DOHH2 (cell line): Measurements from ENCODE around the gene ACIN1.

ENCODE experiments used
- H3F3A ChIP-seq: fragments of 200-600 bp; sonication (generic), shearing (Covaris generic); 2 replicates; pipeline ENCODE4 v1.6.0; 2016; ENCODE audit warnings: antibody characterized with exemption, mild to moderate bottlenecking; ENCODE audit not compliant: control insufficient read depth, insufficient read depth
- H3K27ac ChIP-seq: fragments of 200-600 bp; sonication (generic); 2 replicates; pipeline ENCODE4 v1.5.1; 2014; ENCODE audit warnings: low read depth, mild to moderate bottlenecking, low read length, moderate library complexity
- H3K27me3 ChIP-seq: fragments of 200-600 bp; sonication (generic); 2 replicates; pipeline ENCODE4 v1.6.1; 2014; ENCODE audit warnings: mild to moderate bottlenecking, low read length, mixed read lengths; ENCODE audit not compliant: control insufficient read depth
- H3K36me3 ChIP-seq: fragments of 200-600 bp; sonication (generic); 2 replicates; pipeline ENCODE4 v1.6.1; 2014; ENCODE audit warnings: mild to moderate bottlenecking, low read length, moderate library complexity, mixed read lengths; ENCODE audit not compliant: control insufficient read depth
- H3K4me1 ChIP-seq: fragments of 200-600 bp; sonication (generic); 2 replicates; pipeline ENCODE4 v1.6.1; 2014; ENCODE audit warnings: mild to moderate bottlenecking, low read length, mixed read lengths; ENCODE audit not compliant: control insufficient read depth
- H3K4me2 ChIP-seq: fragments of 200-600 bp; sonication (generic); 2 replicates; pipeline ENCODE4 v1.6.0; 2014; ENCODE audit warnings: mild to moderate bottlenecking, low read length, moderate library complexity
- H3K4me3 ChIP-seq: fragments of 200-600 bp; sonication (generic); 2 replicates; pipeline ENCODE4 v1.5.1; 2014; ENCODE audit warnings: mild to moderate bottlenecking, low read length, mixed read lengths
- H3K79me2 ChIP-seq: fragments of 200-600 bp; sonication (generic); 2 replicates; pipeline ENCODE4 v1.6.1; 2014; ENCODE audit warnings: mild to moderate bottlenecking, low read length, mixed read lengths; ENCODE audit not compliant: control insufficient read depth
- H3K9me2 ChIP-seq: fragments of 200-600 bp; sonication (generic); replicated peaks from 2 replicates; pipeline ENCODE4 v1.6.1; 2014; ENCODE audit warnings: mild to moderate bottlenecking, low read length, mixed read lengths; ENCODE audit not compliant: control insufficient read depth
- H3K9me3 ChIP-seq: fragments of 200-600 bp; sonication (generic); 2 replicates; pipeline ENCODE4 v1.6.1; 2014; ENCODE audit warnings: antibody characterized with exemption, low read length, mixed read lengths; ENCODE audit not compliant: control insufficient read depth, insufficient read depth
- H4K20me1 ChIP-seq: fragments of 200-600 bp; sonication (generic); 2 replicates; pipeline ENCODE4 v1.6.0; 2014; ENCODE audit warnings: low read depth, mild to moderate bottlenecking, antibody characterized with exemption, low read length, moderate library complexity; ENCODE audit not compliant: control insufficient read depth, insufficient read depth
- EZH2phosphoT487 ChIP-seq: fragments of 200-600 bp; sonication (generic); IDR thresholded peaks from 2 replicates; pipeline ENCODE4 v1.6.1; 2017; ENCODE audit warnings: borderline replicate concordance, mild to moderate bottlenecking, antibody characterized with exemption, low read length, moderate library complexity, mixed read lengths
- TF ChIP-seq, protein P1 (sequence below): fragments of 200-600 bp; sonication (generic); IDR thresholded peaks from one replicate; pipeline ENCODE4 v1.5.1; 2014; ENCODE audit warnings: antibody characterized with exemption, mild to moderate bottlenecking, low read depth, low read length; ENCODE audit not compliant: poor library complexity, severe bottlenecking

The ACIN1 gene

DNA sequence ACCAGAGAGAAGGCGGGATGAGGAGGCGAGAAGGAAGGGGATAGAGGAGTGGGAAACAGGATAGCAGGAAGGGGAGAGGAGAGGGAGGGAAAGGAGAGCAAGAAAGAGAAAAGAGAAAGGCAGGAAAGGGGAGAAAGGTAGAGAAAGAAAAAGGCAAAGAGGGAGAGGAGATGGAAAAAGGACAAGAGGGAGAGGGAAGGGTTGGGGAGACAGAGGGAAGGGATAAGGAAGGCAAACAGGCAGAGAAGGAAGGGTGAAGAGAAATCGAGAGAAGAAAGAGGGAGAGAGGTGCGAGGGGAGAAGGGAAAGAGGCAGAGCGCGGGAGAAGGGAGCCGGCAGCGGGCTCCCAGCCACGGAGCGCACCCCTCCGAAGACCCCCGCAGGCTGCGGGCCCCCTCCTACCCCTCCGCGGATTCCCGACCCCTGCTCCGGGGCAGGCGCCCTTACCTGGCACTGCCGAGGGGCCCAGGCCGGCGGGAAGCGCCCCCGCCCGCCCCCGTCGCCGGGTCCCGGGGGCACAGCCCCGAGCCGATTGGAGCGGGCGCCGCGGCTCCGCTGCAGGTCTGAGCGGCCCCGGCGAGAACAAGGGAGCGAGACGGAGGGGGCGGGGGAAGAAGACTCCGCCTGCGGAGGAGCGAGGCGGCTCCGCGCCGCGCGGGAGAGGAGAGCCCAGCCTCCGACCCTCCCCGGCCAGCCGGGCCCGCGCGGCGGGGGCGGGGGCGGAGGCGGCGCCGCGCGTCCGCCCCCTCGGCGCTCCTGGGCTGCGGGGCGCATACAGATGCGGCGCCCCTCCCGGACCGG lies 37.8 kb downstream of the ACIN1 start, which contains the start of gene CDH24:
TSS of gene CDH24 (minus strand) at position 565 of the 801 bp plus-strand sequence. CDS start 1,787 bp downstream, outside the sequence.
- H3K9me2 ChIP-seq, result no peaks in the 10 kb centered on the region
- H3K9me3 ChIP-seq, result no peaks in the 10 kb centered on the region
- peaks cover 26% of the 10 kb centered on the region for H3K4me1 ChIP-seq
- H3K36me3 ChIP-seq, result peaks cover 28% of the 10 kb centered on the region
- TF ChIP-seq EZH2phosphoT487, result no peak
- TF ChIP-seq, protein P1, sequence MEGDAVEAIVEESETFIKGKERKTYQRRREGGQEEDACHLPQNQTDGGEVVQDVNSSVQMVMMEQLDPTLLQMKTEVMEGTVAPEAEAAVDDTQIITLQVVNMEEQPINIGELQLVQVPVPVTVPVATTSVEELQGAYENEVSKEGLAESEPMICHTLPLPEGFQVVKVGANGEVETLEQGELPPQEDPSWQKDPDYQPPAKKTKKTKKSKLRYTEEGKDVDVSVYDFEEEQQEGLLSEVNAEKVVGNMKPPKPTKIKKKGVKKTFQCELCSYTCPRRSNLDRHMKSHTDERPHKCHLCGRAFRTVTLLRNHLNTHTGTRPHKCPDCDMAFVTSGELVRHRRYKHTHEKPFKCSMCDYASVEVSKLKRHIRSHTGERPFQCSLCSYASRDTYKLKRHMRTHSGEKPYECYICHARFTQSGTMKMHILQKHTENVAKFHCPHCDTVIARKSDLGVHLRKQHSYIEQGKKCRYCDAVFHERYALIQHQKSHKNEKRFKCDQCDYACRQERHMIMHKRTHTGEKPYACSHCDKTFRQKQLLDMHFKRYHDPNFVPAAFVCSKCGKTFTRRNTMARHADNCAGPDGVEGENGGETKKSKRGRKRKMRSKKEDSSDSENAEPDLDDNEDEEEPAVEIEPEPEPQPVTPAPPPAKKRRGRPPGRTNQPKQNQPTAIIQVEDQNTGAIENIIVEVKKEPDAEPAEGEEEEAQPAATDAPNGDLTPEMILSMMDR, result no peak
- no peak within 1 kb of the TSS for H3K27ac ChIP-seq
- H3K4me2 ChIP-seq, result peak within 1 kb of the TSS; percentile 95
- H4K20me1 ChIP-seq, result no peaks in the 10 kb centered on the region
- no peaks in the 10 kb centered on the region for H3K79me2 ChIP-seq
- H3K4me3 ChIP-seq, result peak within 1 kb of the TSS; percentile 76
- H3F3A ChIP-seq, result peaks cover 26% of the 10 kb centered on the region
- peaks cover 6% of the 10 kb centered on the region; the same call in 1 of the 2 replicates for H3K27me3 ChIP-seq

DNA sequence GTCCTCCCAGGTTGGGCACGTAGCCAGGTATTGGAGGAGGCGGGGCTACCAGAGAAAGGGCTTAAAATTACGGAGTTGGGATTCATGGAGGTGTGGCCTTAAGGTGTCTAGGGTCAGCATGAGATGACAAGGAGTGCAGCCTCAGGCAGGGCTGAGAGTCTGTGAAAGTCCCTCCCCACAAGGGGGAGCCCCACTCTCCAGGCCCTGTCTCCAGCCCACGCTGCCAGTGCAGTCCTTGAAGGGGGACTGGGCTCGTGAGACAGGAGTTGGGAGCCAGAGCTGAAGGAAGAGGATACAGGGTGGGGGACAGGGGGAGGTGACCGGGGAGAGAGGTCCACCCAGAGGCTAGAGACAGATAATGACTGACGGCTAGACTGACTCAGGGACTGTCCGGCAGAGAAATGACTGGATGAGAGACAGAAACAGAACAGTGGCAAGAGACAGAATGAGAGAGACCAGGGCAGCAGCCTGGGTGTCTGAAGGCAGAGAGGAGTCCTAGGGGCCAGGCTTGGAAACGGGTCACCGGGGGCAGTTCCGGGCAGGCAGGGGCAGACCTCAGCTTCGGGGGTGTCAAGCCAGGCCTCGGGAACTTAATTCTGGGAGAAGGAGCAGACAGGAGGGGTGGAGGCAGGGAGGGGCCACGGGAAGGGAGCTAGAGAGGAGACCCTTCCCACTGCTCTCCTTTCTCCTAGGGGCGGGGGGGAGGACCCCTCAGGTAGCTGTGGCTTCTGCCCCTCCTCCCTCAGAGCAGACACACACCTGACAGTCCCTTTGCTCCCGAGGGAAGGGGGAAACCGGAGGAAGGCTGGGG lies 38.6 kb downstream of the ACIN1 start:
- Histone ChIP-seq H3K9me2 (no peaks in the 10 kb centered on the region), H3K79me2 (no peaks in the 10 kb centered on the region), H3K27ac (no peak overlapping the region)

DNA sequence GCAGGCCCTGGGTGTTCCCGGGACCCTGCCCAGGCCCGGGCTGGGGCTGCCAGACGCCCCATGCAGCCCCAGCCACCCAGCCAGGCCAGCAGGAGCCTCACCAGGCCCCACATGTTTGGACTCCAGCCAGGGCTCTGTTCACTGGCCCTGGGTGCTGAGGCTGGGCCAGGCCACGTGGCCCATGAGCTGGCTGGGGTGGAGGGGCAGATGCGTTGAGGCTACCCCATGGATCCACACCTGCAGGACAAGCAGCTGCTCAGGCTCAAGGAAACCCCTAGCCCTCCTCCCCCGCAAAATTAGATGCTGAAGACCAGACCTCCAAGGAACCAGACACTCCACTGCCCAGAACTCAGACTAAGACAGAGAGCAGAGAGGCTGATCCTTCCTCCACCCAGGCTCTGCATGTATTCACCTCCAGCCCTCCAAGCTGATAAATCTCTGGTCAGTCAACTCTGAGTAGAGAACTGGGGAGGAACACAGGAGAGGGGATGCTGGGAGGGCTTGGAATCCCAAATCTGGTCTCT lies 39.3 kb downstream of the ACIN1 start:
- Histone ChIP-seq H3F3A (peaks cover 22% of the 10 kb centered on the region), H3K4me2 (peak overlapping the region; percentile 95; the same call in 1 of the 2 replicates), H3K9me2 (no peaks in the 10 kb centered on the region), H4K20me1 (no peaks in the 10 kb centered on the region), H3K27ac (no peak overlapping the region), H3K4me1 (peaks cover 26% of the 10 kb centered on the region), H3K9me3 (no peaks in the 10 kb centered on the region), H3K27me3 (peaks cover 6% of the 10 kb centered on the region; the same call in 1 of the 2 replicates), H3K79me2 (no peaks in the 10 kb centered on the region), H3K36me3 (peaks cover 17% of the 10 kb centered on the region), H3K4me3 (no peak overlapping the region)
- TF ChIP-seq, protein P1, result no peak
- no peak for TF ChIP-seq EZH2phosphoT487

More for the DNA sequence above, 38.6 kb downstream of the ACIN1 start:
- Histone ChIP-seq H3K27me3 (peaks cover 6% of the 10 kb centered on the region; the same call in 1 of the 2 replicates), H3K4me2 (peak overlapping the region; percentile 95), H3K4me3 (peak overlapping the region; percentile 66), H3F3A (peaks cover 26% of the 10 kb centered on the region), H4K20me1 (no peaks in the 10 kb centered on the region), H3K9me3 (no peaks in the 10 kb centered on the region), H3K4me1 (peaks cover 26% of the 10 kb centered on the region), H3K36me3 (peaks cover 24% of the 10 kb centered on the region)
- TF ChIP-seq EZH2phosphoT487, result no peak
- TF ChIP-seq, protein P1, result peak; percentile 90
